H1 (cell line): ENCODE results near the gene ATXN7. TPM values are rescaled to one million over a fixed set of nuclear protein-coding genes. Genes with fewer than 3 reads are reported as not detected.
A peak's percentile ranks its signal among the peaks of the same experiment; 100 is the strongest.

ENCODE experiments used
- CTCF ChIA-PET: fragments of 300-600 bp; sonication (Branson Sonifier 250); formaldehyde crosslinking; loops from one replicate; lab custom pipeline; 2021; ENCODE audit not compliant: partially characterized antibody; lab: Charles Lee
- POLR2A ChIA-PET: fragments of 300-600 bp; sonication (Branson Sonifier 250); formaldehyde crosslinking; loops from one replicate; lab custom pipeline; 2021; ENCODE audit warnings: inconsistent platforms; ENCODE audit not compliant: partially characterized antibody; lab: Charles Lee
- DNase-seq, 2 experiments: peaks; one replicate each; pipeline versions ENCODE4 v3.0.0 to v3.0.0-alpha.2; 2010 to 2022; ENCODE audit warnings: low spot score in 2 of 2, low read depth in 1 of 2, mixed read lengths in 1 of 2
- FAIRE-seq: peaks from 2 replicates; lab custom pipeline; 2011; peaks lifted over from hg19 to GRCh38; lab: Jason Lieb, UNC
- H2AFZ ChIP-seq: 2 replicates; pipeline ENCODE4 v1.8.1; 2012; ENCODE audit warnings: low read length, inconsistent platforms
- H2AK5ac ChIP-seq: 2 replicates; pipeline ENCODE4 v1.6.1; 2013; ENCODE audit warnings: low read depth, low read length
- H2BK120ac ChIP-seq: replicated peaks from 2 replicates; pipeline ENCODE3; 2013; ENCODE audit warnings: low read depth, low read length, inconsistent platforms
- H2BK12ac ChIP-seq: 2 replicates; pipeline ENCODE4 v1.6.1; 2013; ENCODE audit warnings: low read depth, low read length
- H2BK15ac ChIP-seq: 2 replicates; pipeline ENCODE4 v1.6.1; 2013; ENCODE audit warnings: low read length
- H2BK20ac ChIP-seq: 2 replicates; pipeline ENCODE4 v1.6.1; 2013; ENCODE audit warnings: low read length
- H2BK5ac ChIP-seq: 2 replicates; pipeline ENCODE4 v1.6.1; 2013; ENCODE audit warnings: low read depth, low read length
- H3K14ac ChIP-seq: 2 replicates; pipeline ENCODE4 v1.6.1; 2013; ENCODE audit warnings: inconsistent platforms; ENCODE audit not compliant: insufficient read length
- H3K18ac ChIP-seq: 2 replicates; pipeline ENCODE4 v1.6.1; 2013; ENCODE audit warnings: low read length; ENCODE audit errors: extremely low read depth
- H3K23ac ChIP-seq: 2 replicates; pipeline ENCODE4 v1.6.1; 2013; ENCODE audit warnings: inconsistent platforms; ENCODE audit not compliant: insufficient read length
- H3K23me2 ChIP-seq: 2 replicates; pipeline ENCODE4 v1.6.1; 2013; ENCODE audit warnings: low read depth, low read length
- H3K27ac ChIP-seq: 2 replicates; pipeline ENCODE4 v1.6.1; 2011; ENCODE audit warnings: low read depth, low read length, inconsistent platforms
- H3K27me3 ChIP-seq, 4 experiments: replicated peaks in 1 of 4; 1 replicate in 1 of 4; 2 replicates in 3 of 4; pipeline versions ENCODE4 v1.6.1 to v1.8.1; 2011 to 2013; ENCODE audit warnings: low read length in 3 of 4, mild to moderate bottlenecking in 3 of 4, inconsistent platforms in 2 of 4, mixed read lengths in 2 of 4, moderate library complexity in 1 of 4; ENCODE audit not compliant: control insufficient read depth in 3 of 4, insufficient read depth in 3 of 4; ENCODE audit errors: extremely low read depth in 1 of 4
- H3K36me3 ChIP-seq, 4 experiments: 2 replicates each; pipeline versions ENCODE4 v1.6.1 to v1.8.1; 2011 to 2013; ENCODE audit warnings: mild to moderate bottlenecking in 4 of 4, low read length in 3 of 4, moderate library complexity in 2 of 4, control low read depth in 1 of 4, inconsistent platforms in 1 of 4; ENCODE audit not compliant: insufficient read depth in 4 of 4, control insufficient read depth in 2 of 4
- H3K4ac ChIP-seq: replicated peaks from 2 replicates; pipeline ENCODE3; 2013; ENCODE audit warnings: low read length, low read depth, mixed read lengths, inconsistent platforms; ENCODE audit not compliant: insufficient read length
- H3K4me1 ChIP-seq, 4 experiments: replicated peaks in 1 of 4; 1 replicate in 1 of 4; 2 replicates in 3 of 4; pipeline versions ENCODE4 v1.6.1 to v1.8.1; 2011 to 2013; ENCODE audit warnings: low read length in 3 of 4, inconsistent platforms in 2 of 4, mixed read lengths in 1 of 4; ENCODE audit not compliant: insufficient read depth in 4 of 4, control insufficient read depth in 3 of 4
- H3K4me2 ChIP-seq, 2 experiments: 2 replicates each; pipeline versions ENCODE4 v1.6.1 to v1.8.1; 2011 to 2013; ENCODE audit warnings: low read depth in 2 of 2, low read length in 2 of 2, control low read depth in 1 of 2, inconsistent platforms in 1 of 2, mild to moderate bottlenecking in 1 of 2; ENCODE audit not compliant: insufficient read depth in 1 of 2
- H3K4me3 ChIP-seq, 4 experiments: fragments of 200-600, 300-600 bp in 1 of 4; sonication (generic), shearing (Covaris generic), sonication (Bioruptor Twin) in 1 of 4; 2 replicates each; pipeline versions ENCODE4 v1.5.1 to v1.8.1; 2011 to 2016; ENCODE audit warnings: low read length in 4 of 4, low read depth in 3 of 4, control low read depth in 2 of 4, inconsistent platforms in 2 of 4, mild to moderate bottlenecking in 2 of 4, mixed read lengths in 1 of 4, moderate library complexity in 1 of 4; ENCODE audit not compliant: insufficient read depth in 2 of 4; ENCODE audit errors: extremely low read depth in 1 of 4
- H3K56ac ChIP-seq: replicated peaks from 2 replicates; pipeline ENCODE3; 2013; ENCODE audit warnings: low read depth, mild to moderate bottlenecking, mixed read lengths, low read length, inconsistent platforms; ENCODE audit not compliant: insufficient read length
- H3K79me1 ChIP-seq: 2 replicates; pipeline ENCODE4 v1.6.1; 2013; ENCODE audit warnings: low read depth, low read length, control low read depth
- H3K79me2 ChIP-seq, 2 experiments: 2 replicates each; pipeline versions ENCODE4 v1.6.1 to v1.8.1; 2012 to 2013; ENCODE audit warnings: low read length in 2 of 2, mild to moderate bottlenecking in 2 of 2, inconsistent platforms in 1 of 2; ENCODE audit not compliant: insufficient read depth in 2 of 2, control insufficient read depth in 1 of 2
- H3K9ac ChIP-seq, 4 experiments: replicated peaks in 1 of 4; 1 replicate in 1 of 4; 2 replicates in 3 of 4; pipeline versions ENCODE4 v1.6.1 to v1.8.1; 2011 to 2013; ENCODE audit warnings: low read depth in 3 of 4, low read length in 3 of 4, control low read depth in 2 of 4, mild to moderate bottlenecking in 2 of 4, moderate library complexity in 2 of 4, inconsistent platforms in 1 of 4; ENCODE audit errors: extremely low read depth in 1 of 4
- H3K9me3 ChIP-seq, 2 experiments: 2 replicates each; pipeline versions ENCODE4 v1.6.1 to v1.8.1; 2012 to 2013; ENCODE audit warnings: mild to moderate bottlenecking in 2 of 2, moderate library complexity in 2 of 2, control low read depth in 1 of 2, inconsistent platforms in 1 of 2, low read depth in 1 of 2, low read length in 1 of 2, mixed read lengths in 1 of 2; ENCODE audit not compliant: insufficient read depth in 2 of 2
- H4K20me1 ChIP-seq, 2 experiments: replicated peaks in 1 of 2; 2 replicates each; pipeline versions ENCODE3 to v1.8.1; 2011 to 2013; ENCODE audit warnings: inconsistent platforms in 2 of 2, low read length in 2 of 2, mild to moderate bottlenecking in 1 of 2; ENCODE audit not compliant: insufficient read depth in 2 of 2, control insufficient read depth in 1 of 2
- H4K5ac ChIP-seq: 2 replicates; pipeline ENCODE4 v1.6.1; 2013; ENCODE audit warnings: low read length, low read depth, mixed read lengths, inconsistent platforms; ENCODE audit not compliant: insufficient read length
- H4K8ac ChIP-seq: 2 replicates; pipeline ENCODE4 v1.8.0; 2013; ENCODE audit warnings: mild to moderate bottlenecking, moderate library complexity, low read length, inconsistent platforms; ENCODE audit not compliant: insufficient read depth; ENCODE audit errors: extremely low read depth
- H4K91ac ChIP-seq: replicated peaks from 2 replicates; pipeline ENCODE3; 2013; ENCODE audit warnings: low read length, mixed read lengths, inconsistent platforms; ENCODE audit not compliant: insufficient read length
- ASH2L ChIP-seq: fragments of 200-600, 300-600 bp; sonication (generic); IDR thresholded peaks from one replicate; pipeline ENCODE4 v1.7.1; 2017; ENCODE audit warnings: low read length
- GTF2F1 ChIP-seq: IDR thresholded peaks from 2 replicates; pipeline ENCODE4 v1.6.1; 2012; ENCODE audit warnings: low read depth, low read length, improper control_type of control experiment, borderline replicate concordance
- JUN ChIP-seq: IDR thresholded peaks from 2 replicates; pipeline ENCODE4 v1.6.1; 2011; ENCODE audit warnings: low read depth, mild to moderate bottlenecking, improper control_type of control experiment, low read length
- KDM1A ChIP-seq: fragments of 200-600, 300-600 bp; sonication (generic); IDR thresholded peaks from 2 replicates; pipeline ENCODE4 v1.7.1; 2016; ENCODE audit warnings: mild to moderate bottlenecking, low read length, borderline replicate concordance
- POLR2A ChIP-seq, 2 experiments: IDR thresholded peaks; 1 replicate in 1 of 2; 2 replicates in 1 of 2; pipeline ENCODE4 v1.6.1; 2011; ENCODE audit warnings: low read depth in 2 of 2, low read length in 2 of 2, mild to moderate bottlenecking in 2 of 2; ENCODE audit errors: control extremely low read depth in 1 of 2
- RNF2 ChIP-seq: fragments of 200-900, 300-1000 bp; sonication (generic); IDR thresholded peaks from 2 replicates; pipeline ENCODE4 v1.7.1; 2016; ENCODE audit warnings: borderline replicate concordance, low read depth, mild to moderate bottlenecking, antibody characterized with exemption, low read length; ENCODE audit not compliant: poor library complexity, severe bottlenecking; ENCODE audit errors: missing control alignments
- SIN3A ChIP-seq, 2 experiments: IDR thresholded peaks in 1 of 2; conservative IDR thresholded peaks in 1 of 2; 2 replicates each; pipeline ENCODE4 v1.6.1; 2011 to 2012; ENCODE audit warnings: low read length in 2 of 2, improper control_type of control experiment in 1 of 2, low read depth in 1 of 2, mild to moderate bottlenecking in 1 of 2
- SP4 ChIP-seq: IDR thresholded peaks from 2 replicates; pipeline ENCODE4 v1.6.1; 2012; ENCODE audit warnings: low read length, inconsistent platforms
- SUZ12 ChIP-seq: fragments of 200-600 bp; sonication (generic); IDR thresholded peaks from 2 replicates; pipeline ENCODE4 v1.6.1; 2012; ENCODE audit warnings: mild to moderate bottlenecking, inconsistent platforms, low read length, moderate library complexity, mixed read lengths
- WGBS, 2 experiments: shearing (Covaris generic) in 1 of 2; methylation state at CpG; one replicate each; pipeline versions ENCODE4 v1.1.6 to v1.1.7; 2013 to 2015; ENCODE audit warnings: low lambda C conversion rate in 2 of 2, mixed read lengths in 2 of 2, inconsistent platforms in 1 of 2, low coverage in 1 of 2, missing lambda C conversion rate in 1 of 2; ENCODE audit not compliant: insufficient replicate concordance in 2 of 2, insufficient coverage in 1 of 2, insufficient read length in 1 of 2; ENCODE audit errors: extremely low coverage in 1 of 2, missing lambda C conversion rate in 1 of 2; 5-methylcytosine and 5-hydroxymethylcytosine counted together
- polyA plus RNA-seq, 7 experiments: library from polyadenylated mRNA; depleted of rRNA in 3 of 7; stranded (reverse) in 5 of 7; unstranded in 2 of 7; fragments of >200 nt in 5 of 7; fragments of 200-250 nt in 2 of 7; gene quantifications; 1 replicate in 5 of 7; 2 replicates in 1 of 7; 4 replicates in 1 of 7; pipeline versions ENCODE4 v1.2.1 to v1.2.3, GENCODE V29; 2011 to 2013; ENCODE audit warnings: missing spikeins in 2 of 7, mixed read lengths in 2 of 7
- total RNA-seq: library from RNA; stranded (reverse); fragmentation: NEBNext Ultra II Directional; extraction: Animal tissue kit (Norgen Biotek cat#: 25700); gene quantifications from 2 replicates; pipeline ENCODE4 v1.2.1, GENCODE V29; 2021
- TF ChIP-seq, protein P1 (sequence below): IDR thresholded peaks from 2 replicates; pipeline ENCODE4 v1.6.1; 2012; ENCODE audit warnings: inconsistent platforms
- TF ChIP-seq, protein P2 (sequence below): IDR thresholded peaks from 2 replicates; pipeline ENCODE4 v1.6.1; 2011; ENCODE audit warnings: low read length, improper control_type of control experiment

Gene ATXN7
- total and polyA plus RNA-seq, 2 of the 8 experiments (the other 6 are each of a cell fraction or from before 2014, with no cell fraction given): 15.5 to 16.8 TPM

DNA sequence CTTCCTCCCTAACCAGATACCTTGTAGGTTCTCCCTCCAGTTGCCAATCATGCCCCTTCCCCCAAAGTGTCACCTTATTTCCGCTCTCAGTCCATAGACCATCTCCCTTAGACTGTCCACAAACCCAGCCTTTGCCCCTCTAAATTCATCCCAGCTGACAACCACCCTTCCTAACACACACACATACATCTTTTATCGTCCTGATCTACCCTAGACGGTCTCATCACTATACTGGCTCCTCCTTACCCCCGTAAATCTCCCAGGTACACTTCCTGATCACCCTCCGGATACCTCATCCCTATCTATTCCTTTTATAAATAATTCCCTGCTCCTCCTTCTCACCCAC is 890 bp upstream of the ATXN7 start:
- peak overlapping the region; percentile 42; the same call in 1 of the 2 replicates for H2AK5ac ChIP-seq
- DNase-seq (no peak), FAIRE-seq (no peak)
- CTCF ChIA-PET: interaction anchor here (0.6 kb wide), 1 partner anchor 382 kb away, joined by 3 read pairs; no protein-coding TSS in a partner anchor
- H3K4me1 ChIP-seq: peaks cover 5 to 24% (median 12%) of the 10 kb centered on the region in 4 experiments
- POLR2A ChIA-PET: interaction anchor here (0.6 to 1.6 kb wide), 6 partner anchors 11 to 1097 kb away, joined by 3 to 6 read pairs (median 4); partner anchors contain the start of gene SCAANT1
- peak overlapping the region; percentile 73 for H4K5ac ChIP-seq
- H4K91ac ChIP-seq: peak overlapping the region; percentile 66
- peak overlapping the region; percentile 99 for H3K18ac ChIP-seq
- H3K79me2 ChIP-seq: peaks cover 0 to 62% of the 10 kb centered on the region in 2 experiments; a peak in 2 of 4 replicates
- H2BK15ac ChIP-seq: no peak overlapping the region
- WGBS, 2 experiments: 38% methylated on average over 5 of the region's 5 CpGs; no CpG with 5 or more reads in 1 of the 2 experiments
- no peak overlapping the region for H2BK20ac ChIP-seq
- H3K23ac ChIP-seq: no peak overlapping the region
- peak overlapping the region; percentile 87 to 98 for H3K4me2 ChIP-seq
- H2AFZ ChIP-seq: peak overlapping the region; percentile 56; the same call in 1 of the 2 replicates
- 0 out of 2 replicates have a peak overlapping the region, but pooled peaks have one; percentile 50 for H2BK12ac ChIP-seq
- TF ChIP-seq GTF2F1: no peak
- no peak for TF ChIP-seq ASH2L
- no peak for TF ChIP-seq POLR2A (IDR thresholded peaks at IDR 0.05; ENCODE audit: control extremely low read depth in 1 of 2, low read depth in 2 of 2, low read length in 2 of 2)
- no peak for TF ChIP-seq RNF2
- TF ChIP-seq SUZ12: no peak
- TF ChIP-seq SP4: no peak
- TF ChIP-seq JUN: no peak
- TF ChIP-seq, protein P1, sequence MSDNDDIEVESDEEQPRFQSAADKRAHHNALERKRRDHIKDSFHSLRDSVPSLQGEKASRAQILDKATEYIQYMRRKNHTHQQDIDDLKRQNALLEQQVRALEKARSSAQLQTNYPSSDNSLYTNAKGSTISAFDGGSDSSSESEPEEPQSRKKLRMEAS: no peak
- TF ChIP-seq SIN3A (conservative IDR thresholded peaks at IDR 0.05 in 1 of 2, IDR thresholded peaks at IDR 0.05 in 1 of 2; ENCODE audit: low read depth in 1 of 2, low read length in 2 of 2): no peak
- no peak for TF ChIP-seq KDM1A
- TF ChIP-seq, protein P2, sequence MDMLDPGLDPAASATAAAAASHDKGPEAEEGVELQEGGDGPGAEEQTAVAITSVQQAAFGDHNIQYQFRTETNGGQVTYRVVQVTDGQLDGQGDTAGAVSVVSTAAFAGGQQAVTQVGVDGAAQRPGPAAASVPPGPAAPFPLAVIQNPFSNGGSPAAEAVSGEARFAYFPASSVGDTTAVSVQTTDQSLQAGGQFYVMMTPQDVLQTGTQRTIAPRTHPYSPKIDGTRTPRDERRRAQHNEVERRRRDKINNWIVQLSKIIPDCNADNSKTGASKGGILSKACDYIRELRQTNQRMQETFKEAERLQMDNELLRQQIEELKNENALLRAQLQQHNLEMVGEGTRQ: no peak
- H3K36me3 ChIP-seq: no peaks in the 10 kb centered on the region
- no peak overlapping the region for H3K4ac ChIP-seq
- peak overlapping the region; percentile 73 to 97 (median 84) for H3K4me3 ChIP-seq
- H3K56ac ChIP-seq: peak overlapping the region; percentile 85
- H3K27ac ChIP-seq: no peak overlapping the region
- H3K23me2 ChIP-seq: peaks cover 6% of the 10 kb centered on the region
- H3K9ac ChIP-seq: peak overlapping the region in 3 of 4 experiments; percentile 65 to 93 (median 73); a peak in 4 of 7 replicates
- H2BK5ac ChIP-seq: no peak overlapping the region
- peak overlapping the region; percentile 96; the same call in 1 of the 2 replicates for H4K8ac ChIP-seq
- peaks cover 3% of the 10 kb centered on the region; the same call in 1 of the 2 replicates for H3K79me1 ChIP-seq
- no peak overlapping the region for H3K14ac ChIP-seq
- no peaks in the 10 kb centered on the region for H4K20me1 ChIP-seq
- H3K27me3 ChIP-seq: no peaks in the 10 kb centered on the region
- H2BK120ac ChIP-seq: peak overlapping the region; percentile 12
- no peaks in the 10 kb centered on the region for H3K9me3 ChIP-seq
